Neural progenitor cell (in vitro differentiated cells): ENCODE measurements around the gene BHLHA9. TPM values are rescaled to one million over a fixed set of nuclear protein-coding genes. Genes with fewer than 3 reads are reported as not detected.
"Not testable (repeated sequence)": the region's sequence is repeated elsewhere in the genome, so short reads cannot be mapped to it uniquely, and the experiment has no call there.

Experiments used
- DNase-seq: peaks from one replicate; pipeline ENCODE4 v3.0.0-alpha.2; 2016; ENCODE audit warnings: low spot score
- H2AFZ ChIP-seq: fragments of 200-600 bp; sonication (generic); replicated peaks from 2 replicates; pipeline ENCODE4 v1.6.1; 2016; ENCODE audit warnings: antibody characterized with exemption
- H3F3A ChIP-seq: fragments of 200-600 bp; sonication (generic); 2 replicates; pipeline ENCODE4 v1.6.1; 2016; ENCODE audit warnings: antibody characterized with exemption, low read depth
- H3K27ac ChIP-seq: fragments of 200-600 bp; sonication (generic); 2 replicates; pipeline ENCODE4 v1.5.1; 2016; ENCODE audit warnings: mild to moderate bottlenecking
- H3K27me3 ChIP-seq: fragments of 200-600 bp; sonication (generic); 2 replicates; pipeline ENCODE4 v1.6.1; 2016; ENCODE audit warnings: mild to moderate bottlenecking, moderate library complexity
- H3K36me3 ChIP-seq: fragments of 200-600 bp; sonication (generic); 2 replicates; pipeline ENCODE4 v1.5.1; 2016
- H3K4me1 ChIP-seq: fragments of 200-600 bp; sonication (generic); 2 replicates; pipeline ENCODE4 v1.6.1; 2016; ENCODE audit warnings: mixed run types
- H3K4me2 ChIP-seq: fragments of 200-600 bp; sonication (generic); 2 replicates; pipeline ENCODE4 v1.6.1; 2016
- H3K4me3 ChIP-seq: fragments of 200-600 bp; sonication (generic); 2 replicates; pipeline ENCODE4 v1.5.1; 2016
- H3K79me2 ChIP-seq: fragments of 200-600 bp; sonication (generic); 2 replicates; pipeline ENCODE4 v1.6.1; 2016; ENCODE audit warnings: low read depth
- H3K9ac ChIP-seq: fragments of 200-600 bp; sonication (generic); 2 replicates; pipeline ENCODE4 v1.6.1; 2016
- H3K9me3 ChIP-seq: fragments of 200-600 bp; sonication (generic); 2 replicates; pipeline ENCODE4 v1.5.1; 2016; ENCODE audit warnings: low read depth
- H4K20me1 ChIP-seq: fragments of 200-600 bp; sonication (generic); 2 replicates; pipeline ENCODE4 v1.6.1; 2016; ENCODE audit warnings: low read depth
- H3K27ac Mint-ChIP-seq: 3 replicates; pipeline ENCODE4 v1.8.0; 2021; ENCODE audit warnings: mixed read lengths
- H3K27me3 Mint-ChIP-seq: 2 replicates; pipeline ENCODE4 v1.8.0; 2022; ENCODE audit warnings: low read depth, mild to moderate bottlenecking, inconsistent platforms, moderate library complexity, mixed read lengths; ENCODE audit not compliant: insufficient read depth
- H3K36me3 Mint-ChIP-seq: 3 replicates; pipeline ENCODE4 v1.8.0; 2021; ENCODE audit warnings: mixed read lengths
- H3K4me1 Mint-ChIP-seq: 3 replicates; pipeline ENCODE4 v1.8.0; 2021; ENCODE audit warnings: mixed read lengths
- H3K4me3 Mint-ChIP-seq: 3 replicates; pipeline ENCODE4 v1.8.0; 2021; ENCODE audit warnings: mild to moderate bottlenecking, moderate library complexity, mixed read lengths
- H3K9me3 Mint-ChIP-seq: 3 replicates; pipeline ENCODE4 v1.8.0; 2020; ENCODE audit warnings: mixed read lengths
- EZH2 ChIP-seq: fragments of 200-600 bp; sonication (generic); IDR thresholded peaks from 2 replicates; pipeline ENCODE4 v1.6.1; 2017; ENCODE audit warnings: antibody characterized with exemption, mild to moderate bottlenecking, moderate library complexity
- EZH2phosphoT487 ChIP-seq: fragments of 200-600 bp; sonication (generic); IDR thresholded peaks from 2 replicates; pipeline ENCODE4 v1.6.1; 2017; ENCODE audit warnings: antibody characterized with exemption
- total RNA-seq: library from RNA; depleted of rRNA; stranded (reverse); fragments of >200 nt; gene quantifications from 2 replicates; pipeline ENCODE4 v1.2.3, GENCODE V29; 2015; ENCODE audit warnings: low replicate concordance
- TF ChIP-seq, protein P1 (sequence below): fragments of 200-600 bp; sonication (generic); IDR thresholded peaks from 2 replicates; pipeline ENCODE4 v1.5.1; 2017; ENCODE audit warnings: antibody characterized with exemption, mild to moderate bottlenecking

Gene BHLHA9
- total RNA-seq, 1 donor from 2014 or later: not detected

DNA sequence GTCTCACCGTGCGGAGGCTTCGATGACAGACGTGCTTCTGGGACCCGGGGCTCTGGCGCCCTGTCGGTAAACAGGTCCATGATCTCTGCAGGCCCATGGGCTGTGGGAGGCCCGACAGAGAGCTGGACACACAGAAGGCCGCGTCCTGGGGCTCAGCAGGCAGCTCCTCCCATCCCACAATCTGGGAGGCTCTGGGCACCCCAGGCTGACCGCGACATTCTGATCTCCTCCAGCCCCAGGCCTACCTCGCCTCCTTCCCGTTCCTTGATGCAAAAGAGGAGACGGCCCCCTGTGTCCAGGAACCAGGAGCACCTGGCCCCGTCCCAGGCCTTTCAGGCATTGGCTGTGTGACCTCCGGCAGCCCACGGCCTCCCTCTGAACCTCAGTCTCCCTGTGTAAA is 32.5 kb downstream of the BHLHA9 start:
- H3K27me3 Mint-ChIP-seq: peaks cover 18% of the 10 kb centered on the region
- H4K20me1 ChIP-seq: no peaks in the 10 kb centered on the region
- DNase-seq: no peak

DNA sequence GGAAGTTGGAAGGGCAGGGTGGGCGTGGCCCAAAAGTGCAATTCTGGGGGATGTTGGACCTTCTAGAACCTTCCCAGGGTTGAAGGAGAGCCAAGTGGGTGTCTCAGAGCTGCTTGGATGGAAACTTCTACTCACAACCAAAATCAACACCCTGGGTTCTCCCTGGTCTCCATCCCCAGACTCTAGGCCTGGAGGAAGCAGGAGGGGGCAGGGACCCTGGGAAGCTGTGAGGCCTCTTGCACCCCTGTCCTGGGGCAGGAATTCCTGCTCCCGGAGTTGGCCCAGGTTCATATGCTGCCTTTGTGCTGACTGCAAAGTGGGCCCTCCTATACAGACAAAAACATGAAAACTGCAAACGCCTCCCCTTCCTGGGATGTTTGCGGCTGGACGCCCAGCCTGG is 34.3 kb downstream of the BHLHA9 start:
- H3K4me3 Mint-ChIP-seq: no peak overlapping the region
- Histone ChIP-seq H3F3A (no peaks in the 10 kb centered on the region), H2AFZ (no peak overlapping the region), H3K27ac (no peak overlapping the region), H3K27me3 (peaks cover 5% of the 10 kb centered on the region), H3K4me3 (no peak overlapping the region), H3K9ac (no peak overlapping the region), H3K36me3 (no peaks in the 10 kb centered on the region), H3K4me2 (no peak overlapping the region), H3K79me2 (no peaks in the 10 kb centered on the region), H3K4me1 (no peaks in the 10 kb centered on the region), H4K20me1 (no peaks in the 10 kb centered on the region), H3K9me3 (no peaks in the 10 kb centered on the region)
- peaks cover 29% of the 10 kb centered on the region for H3K4me1 Mint-ChIP-seq
- peaks cover 2% of the 10 kb centered on the region for H3K9me3 Mint-ChIP-seq
- TF ChIP-seq EZH2 (no peak), EZH2phosphoT487 (no peak)
- TF ChIP-seq, protein P1, sequence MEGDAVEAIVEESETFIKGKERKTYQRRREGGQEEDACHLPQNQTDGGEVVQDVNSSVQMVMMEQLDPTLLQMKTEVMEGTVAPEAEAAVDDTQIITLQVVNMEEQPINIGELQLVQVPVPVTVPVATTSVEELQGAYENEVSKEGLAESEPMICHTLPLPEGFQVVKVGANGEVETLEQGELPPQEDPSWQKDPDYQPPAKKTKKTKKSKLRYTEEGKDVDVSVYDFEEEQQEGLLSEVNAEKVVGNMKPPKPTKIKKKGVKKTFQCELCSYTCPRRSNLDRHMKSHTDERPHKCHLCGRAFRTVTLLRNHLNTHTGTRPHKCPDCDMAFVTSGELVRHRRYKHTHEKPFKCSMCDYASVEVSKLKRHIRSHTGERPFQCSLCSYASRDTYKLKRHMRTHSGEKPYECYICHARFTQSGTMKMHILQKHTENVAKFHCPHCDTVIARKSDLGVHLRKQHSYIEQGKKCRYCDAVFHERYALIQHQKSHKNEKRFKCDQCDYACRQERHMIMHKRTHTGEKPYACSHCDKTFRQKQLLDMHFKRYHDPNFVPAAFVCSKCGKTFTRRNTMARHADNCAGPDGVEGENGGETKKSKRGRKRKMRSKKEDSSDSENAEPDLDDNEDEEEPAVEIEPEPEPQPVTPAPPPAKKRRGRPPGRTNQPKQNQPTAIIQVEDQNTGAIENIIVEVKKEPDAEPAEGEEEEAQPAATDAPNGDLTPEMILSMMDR: no peak
- no peak for DNase-seq
- no peaks in the 10 kb centered on the region for H3K36me3 Mint-ChIP-seq
- H3K27ac Mint-ChIP-seq: peak overlapping the region; percentile 75
- peaks cover 17% of the 10 kb centered on the region for H3K27me3 Mint-ChIP-seq

More for the DNA sequence above, 32.5 kb downstream of the BHLHA9 start:
- H3F3A ChIP-seq: peaks cover 7% of the 10 kb centered on the region
- H2AFZ ChIP-seq: no peak overlapping the region
- H3K4me3 Mint-ChIP-seq: no peak overlapping the region
- H3K27ac ChIP-seq: no peak overlapping the region
- peaks cover 43% of the 10 kb centered on the region for H3K4me1 Mint-ChIP-seq
- no peaks in the 10 kb centered on the region for H3K9me3 ChIP-seq
- no peaks in the 10 kb centered on the region for H3K36me3 Mint-ChIP-seq
- no peak overlapping the region for H3K9ac ChIP-seq
- H3K9me3 Mint-ChIP-seq: peaks cover 2% of the 10 kb centered on the region
- no peaks in the 10 kb centered on the region for H3K36me3 ChIP-seq
- H3K27me3 ChIP-seq: peaks cover 17% of the 10 kb centered on the region
- no peak overlapping the region for H3K4me2 ChIP-seq
- no peak overlapping the region for H3K4me3 ChIP-seq
- no peak overlapping the region for H3K27ac Mint-ChIP-seq
- no peaks in the 10 kb centered on the region for H3K79me2 ChIP-seq
- H3K4me1 ChIP-seq: peaks cover 16% of the 10 kb centered on the region
- TF ChIP-seq EZH2phosphoT487: no peak
- TF ChIP-seq, protein P1: no peak
- TF ChIP-seq EZH2: no peak

DNA sequence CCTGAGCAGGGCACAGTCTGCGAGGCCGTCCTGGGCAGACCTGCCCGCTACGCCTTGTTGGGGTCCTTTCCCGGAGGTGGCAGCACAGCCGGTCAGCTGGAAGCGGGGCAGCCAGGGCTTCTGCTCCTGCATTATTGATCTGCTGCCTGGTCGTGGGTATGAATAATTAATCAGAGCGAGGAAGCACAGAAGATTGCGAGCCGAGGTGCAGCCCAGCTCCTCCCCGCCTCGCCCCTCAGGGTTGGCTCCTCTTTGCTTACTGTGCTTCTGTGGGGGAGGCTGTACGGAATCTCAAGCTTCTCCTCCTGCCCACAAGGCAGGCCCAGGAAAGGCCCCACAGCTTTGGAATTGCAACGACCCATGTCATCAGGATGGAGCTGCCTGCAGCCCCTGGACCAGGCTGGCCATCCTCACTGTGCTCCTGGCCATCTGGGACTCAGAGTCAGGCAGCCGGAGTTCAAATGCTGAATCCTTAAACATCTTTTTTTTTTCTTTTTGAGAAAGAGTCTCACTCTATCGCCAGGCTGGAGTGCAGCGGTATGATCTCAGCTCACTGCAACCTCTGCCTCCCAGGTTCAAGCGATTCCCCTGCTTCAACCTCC is 34.8 kb downstream of the BHLHA9 start:
- Mint-ChIP-seq H3K27ac (no peak overlapping the region), H3K4me1 (peaks cover 26% of the 10 kb centered on the region), H3K4me3 (no peak overlapping the region), H3K36me3 (no peaks in the 10 kb centered on the region), H3K9me3 (peaks cover 2% of the 10 kb centered on the region), H3K27me3 (peaks cover 15% of the 10 kb centered on the region)
- TF ChIP-seq EZH2 (no peak), EZH2phosphoT487 (no peak)
- TF ChIP-seq, protein P1: no peak
- H3K27me3 ChIP-seq: peaks cover 4% of the 10 kb centered on the region
- H4K20me1 ChIP-seq: no peaks in the 10 kb centered on the region
- H3K36me3 ChIP-seq: no peaks in the 10 kb centered on the region
- no peak overlapping the region for H2AFZ ChIP-seq
- DNase-seq: no peak
- H3K4me2 ChIP-seq: no peak overlapping the region
- no peak overlapping the region for H3K9ac ChIP-seq
- no peak overlapping the region for H3K4me3 ChIP-seq
- no peaks in the 10 kb centered on the region for H3F3A ChIP-seq
- H3K79me2 ChIP-seq: no peaks in the 10 kb centered on the region
- H3K27ac ChIP-seq: no peak overlapping the region
- H3K4me1 ChIP-seq: no peaks in the 10 kb centered on the region
- no peaks in the 10 kb centered on the region for H3K9me3 ChIP-seq

DNA sequence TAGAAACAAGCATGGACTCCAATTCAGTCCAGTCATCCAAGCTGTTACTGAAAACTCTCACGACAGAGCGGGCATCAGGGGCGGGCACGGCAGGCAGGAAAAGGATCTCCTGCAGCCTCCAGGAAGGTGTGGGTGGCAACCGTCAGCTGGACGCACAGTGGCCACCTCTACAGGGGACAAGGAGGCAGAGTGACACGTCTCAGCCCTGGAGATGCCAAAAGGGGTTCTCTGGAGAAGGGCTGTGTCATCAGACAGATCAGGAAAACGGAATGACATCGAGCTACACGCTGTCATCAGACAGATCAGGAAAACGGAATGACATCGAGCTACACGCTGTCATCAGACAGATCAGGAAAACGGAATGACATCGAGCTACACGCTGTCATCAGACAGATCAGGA is 37.6 kb downstream of the BHLHA9 start:
- H3K36me3 ChIP-seq, H3K4me3 Mint-ChIP-seq, H3K36me3 Mint-ChIP-seq, H2AFZ ChIP-seq, H3K79me2 ChIP-seq, H4K20me1 ChIP-seq, H3K4me2 ChIP-seq, H3K9me3 Mint-ChIP-seq, H3K27ac ChIP-seq, H3K9me3 ChIP-seq, H3K9ac ChIP-seq, DNase-seq, H3K4me1 ChIP-seq, H3K4me3 ChIP-seq, H3F3A ChIP-seq: not testable (repeated sequence)
- Mint-ChIP-seq H3K27me3 (peaks cover 15% of the 10 kb centered on the region), H3K27ac (peak overlapping the region; percentile 37), H3K4me1 (peaks cover 18% of the 10 kb centered on the region)
- peaks cover 12% of the 10 kb centered on the region for H3K27me3 ChIP-seq
